ENCODE data around the gene LAMTOR2.
A peak's percentile ranks its signal among the peaks of the same experiment; 100 is the strongest.
"Not testable (repeated sequence)": the region's sequence is repeated elsewhere in the genome, so short reads cannot be mapped to it uniquely, and the experiment has no call there.

Gene LAMTOR2

DNA sequence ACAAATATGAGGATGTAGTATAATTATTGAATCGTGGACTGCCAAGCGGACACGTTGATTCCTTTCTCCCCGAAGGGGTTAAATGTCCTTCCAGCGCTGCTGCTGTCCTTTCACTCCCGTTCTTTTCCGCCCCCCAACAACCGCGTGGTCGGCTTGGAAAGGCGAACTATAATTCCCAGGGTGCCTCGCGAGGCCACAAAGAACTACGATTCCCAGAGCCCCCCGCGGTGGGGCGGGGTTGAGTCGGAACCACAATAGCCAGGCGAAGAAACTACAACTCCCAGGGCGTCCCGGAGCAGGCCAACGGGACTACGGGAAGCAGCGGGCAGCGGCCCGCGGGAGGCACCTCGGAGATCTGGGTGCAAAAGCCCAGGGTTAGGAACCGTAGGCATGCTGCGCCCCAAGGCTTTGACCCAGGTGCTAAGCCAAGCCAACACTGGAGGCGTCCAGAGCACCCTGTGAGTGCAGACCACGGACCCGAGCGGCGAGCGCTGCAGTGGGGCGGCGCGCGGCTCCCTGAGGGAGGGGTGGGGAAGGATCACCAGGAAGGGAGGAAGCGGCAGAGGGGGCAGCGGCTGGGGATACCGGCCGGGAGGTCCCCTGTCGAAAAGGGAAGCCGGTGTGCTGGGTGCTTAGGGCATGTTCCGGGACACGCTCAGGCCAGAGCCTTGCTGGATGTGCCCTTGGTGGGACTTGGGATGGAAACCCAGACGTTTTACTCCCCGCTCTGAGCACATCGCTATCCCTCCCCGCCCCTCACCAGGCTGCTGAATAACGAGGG lies at the start of gene LAMTOR2:
Gene LAMTOR2, plus strand, starts transcription at position 283 of the 781 bp plus-strand sequence. Its CDS starts 108 bp downstream, at position 391.
- DNase-seq = peak; percentile 99

DNA sequence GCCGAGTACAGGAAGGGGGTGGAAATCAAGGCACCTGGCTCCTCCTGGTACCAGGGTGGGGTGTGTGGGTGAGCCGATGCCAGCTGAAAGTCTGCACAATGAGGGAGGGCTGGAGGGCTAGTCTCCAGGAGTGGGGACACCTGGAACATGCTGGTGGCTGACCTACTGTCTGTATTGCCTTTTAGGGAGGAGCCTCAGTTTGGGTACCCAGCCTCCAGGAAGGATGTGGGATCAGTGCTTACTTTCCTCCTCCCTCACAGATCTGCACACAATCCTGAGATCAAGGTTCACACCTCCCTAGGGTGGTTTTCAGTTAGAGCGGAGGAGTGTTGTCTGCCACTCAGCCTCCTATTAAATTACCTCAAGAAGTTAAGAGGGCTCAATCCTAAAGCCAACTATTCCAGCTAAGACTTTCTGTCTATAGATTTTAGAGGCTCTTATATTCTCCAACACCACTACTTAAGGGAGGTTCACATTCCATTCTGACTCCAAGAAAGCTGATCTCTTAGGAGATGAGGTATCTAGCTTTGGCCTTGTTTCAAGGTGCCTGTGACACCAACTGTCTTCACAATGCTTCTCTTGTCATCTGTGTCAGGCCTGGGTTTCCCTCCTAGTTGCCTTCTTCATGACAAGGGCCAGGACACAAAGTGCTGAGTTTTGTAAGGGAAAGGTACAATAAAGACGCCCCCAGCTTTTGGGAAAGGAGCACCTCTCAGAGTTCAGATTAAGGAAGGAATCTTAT lies 49.6 kb upstream of the LAMTOR2 start:
- DNase-seq = peak; percentile 28

DNA sequence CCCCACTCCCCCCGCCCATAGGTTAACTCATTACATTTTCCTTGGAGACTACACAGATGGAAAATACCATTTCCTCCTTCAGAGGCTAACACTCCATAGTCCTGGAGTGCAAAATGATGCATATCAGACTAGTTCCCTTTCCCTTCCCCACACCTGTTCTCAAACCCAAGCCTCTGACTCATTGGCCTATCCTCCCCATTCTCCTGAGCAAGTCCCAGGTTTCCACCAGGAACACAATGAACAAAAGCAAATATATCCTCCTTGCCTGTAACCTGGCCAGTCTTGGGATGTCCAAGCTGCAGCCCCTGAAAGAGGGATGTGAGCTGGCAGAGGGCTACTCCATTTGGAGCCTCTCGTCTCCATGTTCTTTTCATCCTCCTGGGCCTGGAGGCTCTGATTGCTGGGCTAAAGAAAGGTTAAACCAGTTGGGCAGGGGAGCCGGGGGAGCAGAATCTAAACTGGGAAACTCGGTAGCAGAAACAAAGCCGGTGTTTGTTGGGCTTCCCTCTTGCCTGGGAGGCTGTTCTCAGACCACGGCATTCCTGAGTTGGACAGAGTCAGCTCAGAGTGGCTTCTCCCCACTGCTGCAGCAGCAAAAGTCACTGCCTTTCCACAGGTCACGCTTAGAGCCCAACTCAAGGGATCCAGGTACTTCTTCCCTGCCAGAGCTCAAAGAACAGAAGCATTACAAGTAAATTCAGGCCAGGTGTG lies 47.8 kb upstream of the LAMTOR2 start:
- DNase-seq = no peak

DNA sequence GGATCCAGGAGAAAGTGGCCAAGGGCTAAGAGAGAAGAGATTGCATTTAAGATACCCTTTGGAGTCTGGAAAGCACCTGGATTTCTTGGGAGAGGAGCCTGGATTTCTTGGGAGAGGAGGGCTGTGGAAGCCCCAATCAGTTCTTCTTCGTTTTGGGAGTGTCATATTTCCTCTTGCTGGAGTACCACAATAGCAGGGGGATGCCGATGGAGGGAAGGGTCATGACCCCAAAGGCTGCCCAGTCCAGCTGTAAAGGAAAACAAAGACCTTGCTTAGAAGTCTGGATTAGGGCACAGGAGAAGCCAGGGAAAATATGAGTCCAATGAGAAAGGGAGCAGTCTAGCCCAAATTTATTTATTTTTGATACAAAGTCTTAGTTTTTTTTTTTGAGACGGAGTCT lies 45.2 kb upstream of the LAMTOR2 start:
- DNase-seq = no peak

DNA sequence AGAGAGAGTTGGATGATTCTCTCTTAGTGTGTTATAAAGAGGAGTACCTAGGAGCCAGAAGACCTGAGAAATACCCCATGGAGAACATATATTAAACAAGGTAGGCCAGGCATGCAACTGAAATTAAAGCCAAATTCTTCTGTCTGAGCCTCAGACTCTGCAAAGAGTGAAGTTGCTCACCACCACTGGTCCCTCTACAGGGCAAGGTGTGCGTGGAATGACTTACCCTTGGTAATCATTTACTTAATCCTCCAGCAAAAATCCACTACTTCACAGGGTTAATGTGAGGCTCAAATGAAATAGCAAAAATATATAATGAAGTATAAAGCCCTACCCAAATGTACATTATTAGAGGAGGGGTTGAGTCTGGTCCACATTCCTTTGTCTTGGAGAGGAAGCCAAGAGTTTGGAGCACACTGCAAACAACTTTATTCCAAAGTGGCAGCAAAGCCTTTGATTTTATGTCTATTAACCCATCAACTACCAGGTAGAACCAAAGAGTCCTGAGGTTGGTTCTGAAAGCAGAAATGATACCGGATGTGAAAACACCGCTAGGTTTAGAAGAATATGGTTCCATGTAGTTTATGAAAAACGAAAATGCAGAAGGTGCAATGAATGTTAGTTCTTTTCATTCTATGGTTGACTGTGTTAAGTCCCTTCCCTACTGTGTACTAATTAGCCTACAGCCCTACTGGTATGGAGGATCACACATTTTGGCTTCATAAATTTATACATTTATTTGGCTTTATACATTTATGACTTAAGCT lies 42.3 kb upstream of the LAMTOR2 start:
- no peak for DNase-seq

DNA sequence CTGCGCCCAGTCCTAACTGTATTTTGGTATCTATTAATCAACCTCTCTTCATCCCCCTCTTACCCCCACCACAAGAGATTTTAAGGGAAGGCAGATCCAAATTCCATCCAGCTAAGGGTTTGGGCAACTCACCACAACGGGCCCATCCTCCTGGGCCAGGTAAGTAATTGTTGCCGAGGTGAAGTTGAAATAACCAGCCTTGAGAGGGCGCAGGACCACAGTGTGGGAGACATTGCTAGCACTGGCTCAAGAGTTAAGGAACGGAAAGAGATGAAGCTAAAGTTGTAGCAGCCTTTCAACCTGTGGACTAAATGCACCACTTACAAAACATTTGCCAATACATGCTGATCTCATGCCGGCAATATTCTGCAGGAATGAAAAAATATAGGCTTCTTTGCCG lies 39.8 kb upstream of the LAMTOR2 start:
- no peak for DNase-seq

DNA sequence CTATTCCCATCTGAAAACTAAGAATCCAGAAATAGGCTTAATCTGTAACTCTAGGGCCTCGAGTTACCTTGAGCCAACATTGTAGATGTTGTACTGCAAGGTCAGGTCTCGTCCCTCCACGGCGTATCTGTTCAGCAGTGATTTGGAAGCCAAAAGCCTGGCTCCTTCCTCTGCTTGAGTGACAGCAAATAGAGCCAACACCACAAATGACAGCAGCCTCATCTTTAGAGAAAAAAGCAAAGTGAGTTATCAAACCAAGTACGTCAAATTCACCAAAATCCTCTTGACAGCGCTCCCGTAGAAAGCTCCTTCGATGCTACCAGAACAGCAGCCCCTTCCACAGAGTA lies 34.7 kb upstream of the LAMTOR2 start:
- DNase-seq = no peak

DNA sequence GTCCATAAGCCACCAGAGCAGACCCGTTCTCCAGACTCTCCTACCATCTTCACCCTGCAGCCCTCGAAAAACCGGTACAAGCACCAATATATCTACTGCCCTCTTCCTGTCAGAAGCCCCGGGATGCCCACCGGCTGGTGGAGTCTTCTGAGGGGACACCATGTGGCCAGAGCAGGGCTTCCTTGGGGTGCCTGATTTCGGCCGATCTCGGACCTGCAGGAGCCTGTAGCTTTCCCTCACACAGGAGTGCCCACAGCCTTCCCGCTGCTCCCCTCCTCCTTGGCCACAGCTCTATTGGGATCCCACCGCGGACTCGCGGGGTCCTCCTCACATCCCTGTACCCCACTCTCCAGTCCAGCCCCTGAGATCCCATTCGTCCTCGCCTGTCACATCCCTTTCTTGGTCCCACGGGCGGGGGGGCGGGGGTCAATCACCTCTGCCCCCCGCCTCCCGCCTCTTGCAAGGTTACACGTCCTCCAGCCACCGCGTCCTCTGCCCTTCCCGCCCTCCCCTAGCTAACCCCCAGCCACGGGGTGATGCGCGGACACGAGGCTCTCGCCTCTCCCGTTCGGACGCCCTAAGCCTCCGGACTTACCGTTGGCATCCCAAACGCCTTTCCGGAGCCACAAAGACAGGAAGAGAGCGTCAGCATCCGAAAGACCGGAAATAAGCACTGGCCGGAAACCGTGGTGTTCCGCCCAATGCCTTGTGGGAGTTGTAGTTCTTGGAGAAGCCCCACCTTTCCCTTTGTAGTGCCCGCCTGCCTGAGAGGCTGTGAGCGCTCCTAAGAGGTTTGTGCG lies 34.1 kb upstream of the LAMTOR2 start, which contains the start of gene SSR2:
Gene SSR2, minus strand, starts transcription at position 659 of the 800 bp plus-strand sequence. CDS start 784 bp downstream, outside the sequence.
- peak; percentile 90 for DNase-seq

DNA sequence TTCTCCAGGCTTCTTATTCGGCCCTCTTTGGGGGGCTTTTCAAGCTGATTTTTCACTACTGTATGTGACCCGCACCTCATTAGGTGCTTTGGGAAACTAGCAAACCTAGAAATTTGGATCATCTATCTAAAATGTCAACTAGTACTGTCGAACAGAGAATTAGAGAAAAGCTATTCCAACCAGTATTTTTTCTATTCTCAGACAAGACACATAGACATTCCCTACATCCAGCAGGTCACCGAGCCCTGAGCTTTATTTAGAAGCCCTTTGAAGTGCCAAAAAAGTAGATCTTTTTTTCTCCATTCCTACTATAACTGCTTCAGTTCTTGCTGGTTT lies 33.5 kb upstream of the LAMTOR2 start:
- no peak for DNase-seq

DNA sequence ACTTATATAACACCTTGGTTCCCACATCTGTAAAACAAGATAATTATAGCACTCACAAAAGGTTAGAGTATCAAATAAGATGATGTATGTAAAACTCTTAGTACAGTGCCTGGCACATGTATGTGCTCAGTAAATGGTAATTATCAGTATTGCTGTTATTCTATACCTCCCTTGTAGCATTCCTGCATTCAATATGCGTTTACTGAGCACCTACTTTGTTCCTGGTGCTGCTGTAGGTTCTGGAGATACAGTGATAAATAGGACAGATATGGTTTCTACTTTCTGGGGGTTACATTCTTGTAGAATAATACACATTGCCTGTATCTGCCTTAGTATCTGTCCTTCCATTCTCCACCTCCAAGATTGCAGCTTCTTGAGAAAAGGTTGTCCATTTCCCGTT lies 32.6 kb upstream of the LAMTOR2 start:
- no peak for DNase-seq

DNA sequence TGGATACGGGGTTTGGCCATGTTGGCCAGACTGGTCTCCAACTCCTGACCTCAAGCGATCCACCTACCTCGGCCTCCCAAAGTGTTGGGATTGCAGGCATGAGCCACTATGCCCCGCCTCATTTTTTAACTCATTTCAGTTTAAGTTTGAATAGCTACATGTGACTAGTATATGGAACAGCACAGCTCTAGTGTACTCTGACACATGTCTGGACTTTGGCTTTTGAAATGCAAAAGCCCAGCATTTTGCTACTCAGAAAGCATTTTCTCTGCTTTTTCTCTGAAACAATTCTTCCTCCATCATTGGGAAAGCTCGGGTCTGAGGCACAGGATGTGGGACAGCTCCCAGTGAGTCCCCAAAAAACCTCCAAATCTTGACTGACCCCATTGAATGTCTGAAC lies 29.8 kb upstream of the LAMTOR2 start:
- DNase-seq = no peak

DNA sequence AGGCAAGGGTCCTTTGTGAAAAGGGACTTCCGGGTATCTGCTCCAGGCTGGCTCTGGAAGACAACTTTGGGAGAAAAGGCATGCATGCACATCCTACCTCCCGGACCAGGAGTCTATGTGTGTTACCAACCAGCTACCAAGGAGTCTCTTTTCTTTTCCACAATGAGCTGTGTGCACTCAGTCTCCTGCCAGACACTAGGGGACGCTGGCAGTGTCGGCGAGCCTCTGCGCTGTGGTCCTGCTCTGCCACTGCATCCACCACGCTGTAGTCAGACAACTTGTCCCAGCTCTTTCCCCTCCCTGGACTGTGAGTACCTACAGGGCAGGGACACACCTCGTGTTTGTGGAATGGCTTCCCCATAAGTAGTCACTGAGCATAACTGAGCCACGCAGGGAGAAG lies 28.7 kb upstream of the LAMTOR2 start:
- peak; percentile 44 for DNase-seq

DNA sequence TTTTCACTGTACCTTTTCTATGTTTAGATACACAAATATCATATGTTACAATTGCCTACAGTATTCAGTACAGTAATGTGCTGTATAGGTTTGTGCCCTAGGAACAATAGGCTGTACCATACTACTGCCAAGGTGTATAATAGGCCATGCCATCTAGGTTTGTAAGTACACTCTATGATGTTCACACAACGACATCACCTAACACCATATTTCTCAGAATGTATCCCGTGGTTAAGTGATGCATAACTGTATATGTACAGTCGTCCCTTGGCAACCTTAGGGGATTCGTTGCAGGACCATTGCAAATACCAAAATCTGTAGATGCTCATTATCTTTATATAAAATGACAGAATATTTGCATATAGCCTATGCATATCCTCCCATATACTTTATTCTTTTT lies 28.0 kb upstream of the LAMTOR2 start:
- no peak for DNase-seq

DNA sequence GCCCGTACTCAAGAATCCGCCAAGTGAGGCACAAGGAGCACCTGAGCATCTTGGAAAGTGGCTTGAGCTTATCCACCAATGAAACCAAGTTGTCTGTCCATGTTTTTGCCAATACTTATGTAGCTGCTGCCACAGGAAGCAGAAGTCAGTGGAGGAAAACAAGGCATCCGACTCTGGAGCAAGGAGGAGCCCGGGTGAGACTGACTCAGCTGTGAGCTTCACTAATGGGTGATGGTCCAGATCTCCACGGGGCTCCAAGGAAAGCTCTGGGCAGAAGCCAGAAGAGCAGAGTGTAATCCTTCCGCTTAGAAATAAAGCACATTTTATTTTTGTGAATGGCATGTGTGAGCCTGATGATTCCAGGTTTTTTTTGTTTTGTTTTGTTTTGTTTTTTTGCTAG lies 21.6 kb upstream of the LAMTOR2 start:
- DNase-seq = no peak

DNA sequence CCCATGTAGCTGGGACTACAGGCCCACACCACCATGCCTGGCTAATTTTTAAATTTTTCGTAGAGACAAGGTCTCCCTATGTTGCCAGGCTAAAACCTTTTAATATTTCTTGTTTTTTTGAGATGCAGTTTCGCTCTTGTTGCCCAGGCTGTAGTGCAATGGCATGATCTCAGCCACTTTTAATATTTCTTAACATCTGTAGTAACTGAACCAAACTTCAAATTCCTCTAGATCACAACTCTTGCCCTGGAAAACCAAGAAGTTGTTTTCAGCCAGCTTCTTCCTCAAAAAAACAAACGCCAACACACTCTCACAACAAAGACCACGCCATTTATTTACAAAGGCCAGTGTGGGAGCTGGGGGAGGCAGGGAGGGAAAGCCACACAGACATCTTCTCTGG lies 19.6 kb upstream of the LAMTOR2 start:
- not testable (repeated sequence) for DNase-seq

DNA sequence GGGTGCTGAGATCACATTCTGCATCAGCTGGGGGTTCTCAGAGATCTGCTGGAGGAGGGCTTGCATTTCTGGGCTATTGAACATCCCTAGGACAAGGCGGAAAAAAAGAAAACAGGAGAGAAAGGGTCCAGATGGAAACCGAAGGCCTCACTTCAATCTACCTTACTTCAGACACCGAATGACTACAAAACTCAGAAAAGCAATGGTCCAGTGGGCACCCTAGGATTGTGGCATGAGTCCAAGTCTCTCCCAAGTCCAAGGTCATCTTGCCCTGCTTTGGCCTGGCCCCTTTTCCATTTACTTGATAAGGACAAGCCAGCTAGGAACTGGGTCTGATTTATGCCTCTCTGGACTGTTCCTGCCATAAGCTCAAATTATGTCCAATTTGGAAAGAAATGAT lies 11.8 kb upstream of the LAMTOR2 start:
- no peak for DNase-seq

DNA sequence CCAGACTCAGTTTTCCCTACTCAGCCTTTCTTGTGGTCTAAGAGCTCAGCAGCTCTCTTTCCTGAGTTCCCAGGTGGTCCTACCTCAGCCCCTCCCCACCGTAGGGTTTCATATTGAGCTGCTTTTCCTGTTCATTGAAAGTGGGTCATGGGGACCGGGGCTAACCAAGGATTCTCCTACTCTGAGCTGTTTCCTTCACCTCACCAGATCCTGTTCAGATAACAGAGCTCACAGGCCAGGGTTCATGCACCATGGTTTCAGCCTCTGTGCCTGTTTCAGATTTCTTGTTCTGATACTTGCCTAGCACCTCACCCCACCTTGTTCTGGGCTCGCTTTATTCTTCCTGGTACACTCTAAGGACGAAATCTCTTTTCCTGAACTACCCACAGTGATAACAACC lies 9.5 kb upstream of the LAMTOR2 start:
- DNase-seq = no peak

DNA sequence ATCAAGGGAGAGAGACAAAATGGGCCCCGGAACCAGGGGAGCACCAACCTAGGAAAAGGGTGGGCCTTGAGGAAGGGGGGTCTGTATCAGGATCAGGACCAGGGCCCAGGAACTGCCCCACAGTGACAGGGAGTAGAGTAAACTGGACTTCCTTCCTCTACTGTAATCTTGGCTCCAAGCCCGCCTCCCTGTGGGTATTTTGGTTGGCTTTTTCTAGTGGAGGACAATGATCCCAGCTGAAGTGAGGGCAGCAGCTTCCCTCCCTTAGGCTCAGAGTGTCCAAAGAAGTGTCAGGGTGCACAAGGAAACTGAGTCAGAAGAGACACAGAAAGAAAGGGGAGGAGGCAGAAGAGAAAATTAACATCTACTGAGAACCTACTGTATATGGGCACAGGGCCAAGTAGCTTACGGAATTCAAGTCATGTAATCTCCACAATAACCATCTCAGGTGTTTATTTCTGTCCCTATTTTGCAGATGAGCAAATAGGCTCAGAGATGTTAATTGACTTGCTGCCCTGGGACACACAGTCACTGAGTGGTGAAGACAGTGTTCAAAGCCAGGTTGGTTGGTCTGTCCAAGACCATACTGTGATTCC lies 5.8 kb upstream of the LAMTOR2 start:
- DNase-seq = no peak

DNA sequence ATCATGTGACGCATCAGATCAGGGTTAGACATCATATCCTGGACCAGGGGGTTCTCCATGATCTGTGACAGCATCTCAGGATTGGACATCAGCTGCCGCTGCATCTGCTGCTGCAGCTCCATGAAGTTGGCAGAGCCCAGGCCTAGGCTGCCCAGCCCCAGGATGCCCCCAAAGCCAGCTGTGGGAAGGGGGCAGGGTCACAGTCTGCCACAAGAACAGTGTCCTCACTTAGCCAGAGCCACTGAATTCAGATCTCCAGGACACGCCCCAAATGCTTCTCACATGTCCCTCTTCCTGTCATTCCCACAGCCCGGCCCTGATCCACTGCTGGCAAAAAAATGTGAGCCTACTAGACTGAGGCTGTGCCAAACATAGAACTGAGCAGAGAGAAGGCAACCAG lies 4.2 kb upstream of the LAMTOR2 start:
- no peak for DNase-seq

DNA sequence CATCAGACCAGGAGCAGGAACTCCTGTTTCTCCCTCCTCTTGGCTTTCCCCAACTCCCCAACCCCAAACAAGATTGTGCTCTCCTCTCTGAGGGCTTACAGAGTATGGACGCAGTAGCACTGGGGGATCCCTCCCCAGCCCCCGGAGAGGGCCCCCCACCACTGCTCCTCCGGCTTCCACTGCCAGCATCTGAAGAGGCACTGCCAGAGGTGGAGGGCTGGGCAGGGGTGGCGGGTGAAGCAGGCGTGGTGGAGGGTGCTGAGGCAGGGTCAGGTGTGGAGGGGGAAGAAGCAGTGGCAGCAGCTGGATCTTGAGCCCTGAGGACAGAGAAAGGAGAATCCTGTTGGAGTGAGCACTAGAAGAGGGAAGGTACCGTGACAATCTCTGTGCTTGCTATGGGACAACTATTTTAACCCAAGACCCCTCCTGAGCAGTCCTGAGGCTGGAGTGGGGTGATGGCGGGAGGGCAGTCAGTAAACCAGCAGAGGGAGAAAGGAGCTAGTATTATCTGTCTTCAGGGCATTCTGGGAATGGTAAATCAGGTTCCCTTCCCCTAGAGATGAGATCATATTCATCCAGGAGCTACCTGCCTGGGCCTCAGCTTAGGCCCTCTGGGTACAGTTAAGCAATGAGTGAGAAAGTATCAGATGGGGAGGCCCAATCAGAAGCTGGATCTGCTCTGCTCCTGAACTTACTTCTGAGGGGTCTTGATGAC lies 3.4 kb upstream of the LAMTOR2 start:
- no peak for DNase-seq

All from stimulated activated CD4-positive, alpha-beta T cell treated with anti-CD3 and anti-CD28 coated beads, Interleukin-15, amount 100 ng/mL, for 24 hours (primary cell).